DOHH2 (cell line): ENCODE measurements around the gene TERB2.
"Not testable (repeated sequence)": the region's sequence is repeated elsewhere in the genome, so short reads cannot be mapped to it uniquely, and the experiment has no call there.

Source experiments
- EZH2phosphoT487 ChIP-seq: fragments of 200-600 bp; sonication (generic); IDR thresholded peaks from 2 replicates; pipeline ENCODE4 v1.6.1; 2017; ENCODE audit warnings: borderline replicate concordance, mild to moderate bottlenecking, antibody characterized with exemption, low read length, moderate library complexity, mixed read lengths
- TF ChIP-seq, protein P1 (sequence below): fragments of 200-600 bp; sonication (generic); IDR thresholded peaks from one replicate; pipeline ENCODE4 v1.5.1; 2014; ENCODE audit warnings: antibody characterized with exemption, mild to moderate bottlenecking, low read depth, low read length; ENCODE audit not compliant: poor library complexity, severe bottlenecking

- TF ChIP-seq, protein P1, sequence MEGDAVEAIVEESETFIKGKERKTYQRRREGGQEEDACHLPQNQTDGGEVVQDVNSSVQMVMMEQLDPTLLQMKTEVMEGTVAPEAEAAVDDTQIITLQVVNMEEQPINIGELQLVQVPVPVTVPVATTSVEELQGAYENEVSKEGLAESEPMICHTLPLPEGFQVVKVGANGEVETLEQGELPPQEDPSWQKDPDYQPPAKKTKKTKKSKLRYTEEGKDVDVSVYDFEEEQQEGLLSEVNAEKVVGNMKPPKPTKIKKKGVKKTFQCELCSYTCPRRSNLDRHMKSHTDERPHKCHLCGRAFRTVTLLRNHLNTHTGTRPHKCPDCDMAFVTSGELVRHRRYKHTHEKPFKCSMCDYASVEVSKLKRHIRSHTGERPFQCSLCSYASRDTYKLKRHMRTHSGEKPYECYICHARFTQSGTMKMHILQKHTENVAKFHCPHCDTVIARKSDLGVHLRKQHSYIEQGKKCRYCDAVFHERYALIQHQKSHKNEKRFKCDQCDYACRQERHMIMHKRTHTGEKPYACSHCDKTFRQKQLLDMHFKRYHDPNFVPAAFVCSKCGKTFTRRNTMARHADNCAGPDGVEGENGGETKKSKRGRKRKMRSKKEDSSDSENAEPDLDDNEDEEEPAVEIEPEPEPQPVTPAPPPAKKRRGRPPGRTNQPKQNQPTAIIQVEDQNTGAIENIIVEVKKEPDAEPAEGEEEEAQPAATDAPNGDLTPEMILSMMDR = not testable (repeated sequence)
- TF ChIP-seq EZH2phosphoT487 = not testable (repeated sequence)
These were observed 27.7 kb downstream of the TERB2 start for GRCh38 chr15:44984144-44984543.
